Immature natural killer cell (primary cell): ENCODE data around the gene OST4. TPM values are rescaled to one million over a fixed set of nuclear protein-coding genes. Genes with fewer than 3 reads are reported as not detected.
"Not testable (repeated sequence)": the region's sequence is repeated elsewhere in the genome, so short reads cannot be mapped to it uniquely, and the experiment has no call there.

Experiments
- DNase-seq, 3 donors: peaks; one replicate each; pipeline ENCODE4 v3.0.0; 2022; ENCODE audit warnings: mixed read lengths in 1 of 3
- H3K27ac Mint-ChIP-seq, 6 donors: one replicate each; pipeline ENCODE4 v1.8.0; 2020; ENCODE audit warnings: mixed read lengths in 6 of 6, mild to moderate bottlenecking in 5 of 6, inconsistent platforms in 4 of 6, moderate library complexity in 3 of 6
- H3K27me3 Mint-ChIP-seq, 3 donors: one replicate each; pipeline ENCODE4 v1.8.0; 2020 to 2021; ENCODE audit warnings: low read depth in 3 of 3, mild to moderate bottlenecking in 3 of 3, mixed read lengths in 3 of 3, moderate library complexity in 3 of 3, inconsistent platforms in 1 of 3
- H3K36me3 Mint-ChIP-seq, 3 donors: one replicate each; pipeline ENCODE4 v1.8.0; 2020; ENCODE audit warnings: mixed read lengths in 3 of 3, inconsistent platforms in 2 of 3, mild to moderate bottlenecking in 2 of 3
- H3K4me1 Mint-ChIP-seq, 2 donors: one replicate each; pipeline ENCODE4 v1.8.0; 2020; ENCODE audit warnings: inconsistent platforms in 2 of 2, mild to moderate bottlenecking in 2 of 2, mixed read lengths in 2 of 2, moderate library complexity in 1 of 2
- H3K4me3 Mint-ChIP-seq, 5 donors: one replicate each; pipeline ENCODE4 v1.8.0; 2020; ENCODE audit warnings: mild to moderate bottlenecking in 5 of 5, mixed read lengths in 5 of 5, inconsistent platforms in 3 of 5, moderate library complexity in 3 of 5
- H3K9me3 Mint-ChIP-seq, 6 donors: one replicate each; pipeline ENCODE4 v1.8.0; 2020; ENCODE audit warnings: mild to moderate bottlenecking in 6 of 6, mixed read lengths in 6 of 6, inconsistent platforms in 4 of 6, moderate library complexity in 3 of 6
- polyA plus RNA-seq, 3 donors: library from polyadenylated mRNA; unstranded; fragments of 300-500 nt; fragmentation: Illumina TruSeq; gene quantifications; one replicate each; pipeline ENCODE4 v1.2.3, GENCODE V29; 2021

OST4 gene
- polyA plus RNA-seq, 3 donors from 2014 or later: 677 to 899 (median 681) TPM

GRCh38 chr2:27079233-27080139 is 8.0 kb upstream of the OST4 start:
- peaks cover 3 to 6% (median 4%) of the 10 kb centered on the region in 3 donors for H3K27me3 Mint-ChIP-seq
- H3K9me3 Mint-ChIP-seq: no peaks in the 10 kb centered on the region
- no peaks in the 10 kb centered on the region for H3K36me3 Mint-ChIP-seq
- DNase-seq: no peak
- peaks cover 37 to 48% of the 10 kb centered on the region in 2 donors for H3K4me1 Mint-ChIP-seq
- no peak overlapping the region for H3K4me3 Mint-ChIP-seq
- H3K27ac Mint-ChIP-seq: peak overlapping the region in 1 of 6 donors; percentile 73

- Mint-ChIP-seq H3K9me3 (no peaks in the 10 kb centered on the region), H3K36me3 (no peaks in the 10 kb centered on the region), H3K27me3 (peaks cover 3 to 6% (median 4%) of the 10 kb centered on the region in 3 donors), H3K27ac (peak within 1 kb of the TSS in 2 of 6 donors; percentile 26 to 74), H3K4me3 (no peak within 1 kb of the TSS), H3K4me1 (peaks cover 46 to 55% of the 10 kb centered on the region in 2 donors)
- DNase-seq: no peak
Measured at GRCh38 chr2:27078267-27079194, 7.1 kb upstream of the OST4 start, which contains the start of gene EMILIN1. Gene EMILIN1, plus strand, starts transcription at chr2:27078615. Its CDS starts 451 bp downstream, at chr2:27079066.

- no peaks in the 10 kb centered on the region for H3K9me3 Mint-ChIP-seq
- no peak overlapping the region for H3K4me3 Mint-ChIP-seq
- H3K4me1 Mint-ChIP-seq: peaks cover 58 to 65% of the 10 kb centered on the region in 2 donors
Measured at GRCh38 chr2:27077231-27077630, 5.8 kb upstream of the OST4 start.

GRCh38 chr2:27076323-27076722 is 4.9 kb upstream of the OST4 start:
- Mint-ChIP-seq H3K4me3 (peak overlapping the region; percentile 10 to 65 (median 40)), H3K9me3 (no peaks in the 10 kb centered on the region), H3K27ac (peak overlapping the region in 5 of 6 donors; percentile 8 to 89 (median 83)), H3K4me1 (peaks cover 56 to 63% of the 10 kb centered on the region in 2 donors), H3K36me3 (no peaks in the 10 kb centered on the region), H3K27me3 (peaks cover 3 to 5% (median 3%) of the 10 kb centered on the region in 3 donors)
- DNase-seq: no peak

More at GRCh38 chr2:27077231-27077630, 5.8 kb upstream of the OST4 start:
- no peak for DNase-seq
- Mint-ChIP-seq H3K36me3 (no peaks in the 10 kb centered on the region), H3K27me3 (peaks cover 3 to 6% (median 4%) of the 10 kb centered on the region in 3 donors), H3K27ac (peak overlapping the region in 1 of 6 donors; percentile 28)

- H3K4me3 Mint-ChIP-seq: peak overlapping the region; percentile 45 to 73 (median 66)
- not testable (repeated sequence) for H3K36me3 Mint-ChIP-seq, DNase-seq, H3K27me3 Mint-ChIP-seq, H3K9me3 Mint-ChIP-seq
- peak overlapping the region; percentile 77 to 92 (median 88) for H3K27ac Mint-ChIP-seq
- peaks cover 56 to 63% of the 10 kb centered on the region in 2 donors for H3K4me1 Mint-ChIP-seq
Measured at GRCh38 chr2:27075566-27075871, 4.1 kb upstream of the OST4 start.

- peaks cover 0 to 2% (median 0%) of the 10 kb centered on the region in 6 donors for H3K9me3 Mint-ChIP-seq
- H3K4me1 Mint-ChIP-seq: peaks cover 60 to 64% of the 10 kb centered on the region in 2 donors
- H3K27me3 Mint-ChIP-seq: peaks cover 0 to 3% (median 0%) of the 10 kb centered on the region in 3 donors
- peak overlapping the region; percentile 45 to 73 (median 66) for H3K4me3 Mint-ChIP-seq
- H3K27ac Mint-ChIP-seq: peak overlapping the region; percentile 77 to 92 (median 88)
- peak; percentile 47 to 61 (median 54) for DNase-seq
- H3K36me3 Mint-ChIP-seq: peaks cover 0 to 2% (median 0%) of the 10 kb centered on the region in 3 donors
Measured at GRCh38 chr2:27074738-27075565, 3.5 kb upstream of the OST4 start.

GRCh38 chr2:27073782-27074181 is 2.3 kb upstream of the OST4 start:
- Mint-ChIP-seq H3K36me3 (peaks cover 4 to 12% (median 9%) of the 10 kb centered on the region in 3 donors), H3K27ac (peak overlapping the region; percentile 29 to 86 (median 77)), H3K27me3 (peaks cover 0 to 3% (median 0%) of the 10 kb centered on the region in 3 donors), H3K4me1 (peaks cover 72 to 74% of the 10 kb centered on the region in 2 donors), H3K9me3 (peaks cover 0 to 2% (median 0%) of the 10 kb centered on the region in 6 donors), H3K4me3 (peak overlapping the region in 3 of 5 donors; percentile 0 to 54 (median 25))
- no peak for DNase-seq

GRCh38 chr2:27072920-27073319 is 1.5 kb upstream of the OST4 start:
- Mint-ChIP-seq H3K36me3 (peaks cover 4 to 12% (median 9%) of the 10 kb centered on the region in 3 donors), H3K27me3 (peaks cover 0 to 3% (median 0%) of the 10 kb centered on the region in 3 donors), H3K4me3 (peak overlapping the region; percentile 74 to 79 (median 77)), H3K27ac (peak overlapping the region in 5 of 6 donors; percentile 46 to 81 (median 55)), H3K4me1 (peaks cover 75 to 81% of the 10 kb centered on the region in 2 donors), H3K9me3 (peaks cover 0 to 2% (median 0%) of the 10 kb centered on the region in 6 donors)
- DNase-seq: no peak

- H3K36me3 Mint-ChIP-seq: peaks cover 4 to 12% (median 9%) of the 10 kb centered on the region in 3 donors
- H3K27me3 Mint-ChIP-seq: peaks cover 0 to 3% (median 0%) of the 10 kb centered on the region in 3 donors
- H3K27ac Mint-ChIP-seq: peak overlapping the region; percentile 46 to 82 (median 80)
- H3K4me1 Mint-ChIP-seq: peaks cover 71 to 87% of the 10 kb centered on the region in 2 donors
- peak overlapping the region; percentile 74 to 79 (median 77) for H3K4me3 Mint-ChIP-seq
- DNase-seq: no peak
- H3K9me3 Mint-ChIP-seq: peaks cover 0 to 2% (median 0%) of the 10 kb centered on the region in 6 donors
Measured at GRCh38 chr2:27071990-27072830, 756 bp upstream of the OST4 start.

- H3K9me3 Mint-ChIP-seq: peaks cover 0 to 2% (median 0%) of the 10 kb centered on the region in 6 donors
- peaks cover 4 to 14% (median 12%) of the 10 kb centered on the region in 3 donors for H3K36me3 Mint-ChIP-seq
- DNase-seq: no peak
- H3K27ac Mint-ChIP-seq: peak overlapping the region; percentile 92 to 98 (median 96)
- no peaks in the 10 kb centered on the region for H3K27me3 Mint-ChIP-seq
- H3K4me3 Mint-ChIP-seq: peak overlapping the region; percentile 97 to 98 (median 98)
- peaks cover 63 to 85% of the 10 kb centered on the region in 2 donors for H3K4me1 Mint-ChIP-seq
Measured at GRCh38 chr2:27070653-27071276, 689 bp downstream of the OST4 start.

- Mint-ChIP-seq H3K4me1 (peaks cover 59 to 84% of the 10 kb centered on the region in 2 donors), H3K4me3 (peak overlapping the region; percentile 97 to 98 (median 98)), H3K27ac (peak overlapping the region; percentile 52 to 98 (median 96)), H3K27me3 (no peaks in the 10 kb centered on the region), H3K9me3 (peaks cover 0 to 2% (median 0%) of the 10 kb centered on the region in 6 donors), H3K36me3 (peaks cover 4 to 18% (median 12%) of the 10 kb centered on the region in 3 donors)
- no peak for DNase-seq
Measured at GRCh38 chr2:27069961-27070618, 1.4 kb downstream of the OST4 start.
